NCI-H1417 treated with DMSO at 0.1 percent for 48 hours (cell line): ENCODE data around the gene PHF10.

Source experiments
- DNase-seq: peaks from one replicate; lab custom pipeline; 2025; lab: John Stamatoyannopoulos, UW

PHF10 gene

DNA sequence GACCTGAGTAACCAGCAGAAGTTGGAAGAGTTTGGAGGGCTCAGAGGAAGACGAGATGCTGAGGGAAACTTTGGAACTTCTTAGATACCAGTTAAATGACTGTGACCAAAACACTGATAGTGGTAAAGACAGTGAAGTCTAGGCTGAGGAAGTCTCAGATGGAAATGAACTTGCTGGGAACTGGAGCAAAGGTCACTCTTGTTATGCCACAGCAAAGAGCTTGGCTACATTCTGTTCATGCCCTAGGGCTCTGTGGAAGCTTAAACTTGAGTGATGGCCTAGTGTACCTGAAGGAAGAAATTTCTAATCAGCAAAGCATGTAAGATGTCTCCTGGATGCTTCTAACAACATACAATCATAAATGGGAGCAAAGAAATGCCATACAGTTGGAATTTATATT, 47.2 kb downstream of the PHF10 start:
- DNase-seq: no peak

DNA sequence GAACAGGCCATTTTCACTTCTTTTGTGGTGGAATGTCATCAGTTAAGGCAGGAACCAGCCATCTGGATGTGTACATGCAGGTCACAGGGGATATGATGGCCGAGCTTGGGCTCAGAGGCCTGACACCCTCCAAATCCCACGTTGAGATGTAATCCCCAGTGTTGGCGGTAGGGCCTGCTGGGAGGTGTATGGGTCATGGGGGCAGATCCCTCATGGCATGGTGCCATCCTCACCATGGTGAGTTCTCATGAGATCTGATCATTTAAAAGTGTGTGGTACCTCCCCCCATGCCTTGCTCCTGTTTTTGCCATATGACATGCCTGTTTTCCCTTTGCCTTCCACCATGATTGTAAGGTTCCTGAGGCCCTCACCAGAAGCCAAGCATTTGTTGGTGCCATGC, 49.3 kb downstream of the PHF10 start:
- no peak for DNase-seq

DNA sequence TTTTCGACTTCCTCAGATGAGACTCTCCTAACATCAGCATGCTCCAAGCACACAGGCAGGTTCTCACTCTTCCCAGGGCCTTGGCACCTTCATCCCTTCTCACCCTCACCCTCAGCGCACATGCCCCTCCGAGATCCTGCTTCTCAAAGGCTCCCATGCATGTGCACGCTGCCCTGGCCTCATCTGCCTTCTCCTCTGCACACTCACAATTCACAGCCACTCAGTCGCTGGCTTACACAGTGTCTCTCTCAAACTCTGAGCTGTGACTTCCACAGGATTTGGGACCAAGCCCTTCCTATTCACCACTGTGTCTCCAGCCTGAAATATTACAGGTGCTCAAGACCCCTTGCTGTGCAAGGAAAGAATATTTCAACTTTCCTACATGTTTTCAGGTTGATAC, 52.7 kb downstream of the PHF10 start:
- no peak for DNase-seq

DNA sequence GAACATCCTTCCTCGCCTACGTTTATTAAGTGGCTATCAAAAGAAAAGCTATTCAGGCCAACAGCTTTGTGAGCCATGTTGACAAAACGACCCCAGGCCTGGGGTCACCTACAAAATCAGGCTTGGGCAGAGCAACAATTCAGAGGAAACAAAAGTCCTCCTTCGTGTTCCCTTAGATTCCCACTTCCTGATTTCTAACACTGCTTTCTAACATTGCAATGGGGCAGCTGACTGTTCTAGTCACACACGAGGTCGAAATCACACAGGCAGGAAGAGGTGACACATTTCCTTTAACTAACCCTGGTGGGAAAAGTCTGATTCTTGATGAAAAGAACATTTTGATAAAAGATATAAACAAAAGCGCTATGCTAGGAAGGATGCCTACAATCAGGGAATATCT, 54.4 kb downstream of the PHF10 start:
- no peak for DNase-seq

DNA sequence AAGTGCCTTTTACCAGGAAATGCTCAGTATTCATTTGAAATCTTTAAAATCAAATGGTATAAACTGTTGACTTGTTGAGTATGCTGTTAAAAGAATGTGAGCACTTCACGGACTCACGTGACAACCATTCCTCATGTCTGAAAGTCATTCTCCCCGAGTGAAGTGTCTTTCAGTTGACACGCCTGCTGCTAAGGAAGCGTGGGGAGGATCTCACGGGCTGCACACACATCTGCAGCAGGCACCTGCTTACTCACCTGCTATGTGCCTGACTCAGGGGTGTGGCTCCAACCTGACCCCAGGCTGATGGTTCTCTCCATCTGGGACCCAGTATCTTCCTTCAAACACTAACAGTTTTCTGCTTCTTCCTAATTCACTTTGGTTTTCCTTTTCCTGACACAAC, 55.2 kb downstream of the PHF10 start:
- DNase-seq: no peak

DNA sequence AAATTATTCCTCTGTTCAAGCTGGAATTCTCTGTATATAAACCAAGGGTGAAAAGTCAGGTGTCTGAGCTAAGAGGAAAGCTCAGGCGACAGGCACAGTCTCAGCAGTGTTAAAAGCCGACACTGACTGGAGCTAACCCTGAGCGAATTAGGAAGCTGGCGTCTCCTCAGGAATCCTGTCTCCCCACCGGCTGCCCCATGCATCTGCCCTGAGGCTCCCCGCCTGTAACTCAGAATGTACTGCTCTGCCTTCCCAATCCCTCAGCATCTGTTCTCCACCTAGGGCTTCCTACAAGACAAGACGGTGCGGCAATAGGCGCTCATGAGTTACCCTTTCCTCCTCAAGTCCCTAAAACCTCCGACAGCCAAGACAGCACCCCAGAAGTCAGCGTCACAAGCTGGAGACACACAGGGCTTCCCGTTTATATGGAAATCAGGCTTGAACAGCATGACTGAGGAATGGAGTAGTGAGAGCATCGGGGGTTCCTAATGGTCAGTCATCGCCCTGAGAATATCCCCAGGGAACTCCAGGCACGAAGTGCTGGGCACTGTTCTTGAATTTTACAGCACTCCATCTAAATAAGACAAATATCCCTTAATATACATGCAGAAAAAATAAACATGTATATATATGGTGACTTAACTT, 56.0 kb downstream of the PHF10 start:
- no peak for DNase-seq

DNA sequence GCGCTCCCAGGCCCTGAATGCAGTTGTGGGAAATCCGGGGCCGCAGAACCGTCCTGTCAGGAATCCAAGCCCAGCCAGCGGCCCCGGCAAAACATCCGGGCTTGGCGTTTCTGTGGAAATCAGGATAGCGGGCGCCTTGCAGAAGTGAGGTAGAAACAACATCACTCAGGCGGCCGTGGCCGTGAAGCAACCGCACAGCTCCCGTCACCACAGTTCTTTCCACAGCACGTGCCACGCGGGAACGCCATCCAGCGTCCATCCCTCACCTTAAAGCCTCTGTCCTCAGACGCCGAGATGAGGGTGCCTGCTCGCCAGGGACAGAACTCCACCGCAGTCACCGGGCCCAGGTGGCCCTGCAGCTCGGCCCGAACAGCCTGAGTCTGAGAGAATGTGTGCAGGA, 56.6 kb downstream of the PHF10 start:
- DNase-seq: no peak

DNA sequence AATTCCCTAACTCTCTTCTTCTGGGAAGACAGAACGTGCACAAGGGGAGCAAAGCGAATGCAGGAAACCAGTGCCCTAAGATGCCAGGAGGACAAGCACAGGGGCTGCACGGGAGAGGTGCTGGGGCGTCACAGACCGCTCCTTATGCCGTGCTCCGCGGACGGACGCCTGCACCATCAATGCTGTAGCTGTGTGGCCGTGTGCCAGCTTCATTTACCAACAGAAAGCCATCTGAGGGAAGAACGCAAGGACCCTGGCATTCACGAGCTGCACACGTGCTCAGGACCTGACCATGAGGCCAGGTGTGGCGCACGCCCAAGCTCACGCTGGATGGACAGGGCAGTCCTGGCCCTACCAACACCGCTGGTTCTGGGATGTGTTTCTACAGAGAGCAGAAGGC, 57.9 kb downstream of the PHF10 start:
- DNase-seq: no peak

DNA sequence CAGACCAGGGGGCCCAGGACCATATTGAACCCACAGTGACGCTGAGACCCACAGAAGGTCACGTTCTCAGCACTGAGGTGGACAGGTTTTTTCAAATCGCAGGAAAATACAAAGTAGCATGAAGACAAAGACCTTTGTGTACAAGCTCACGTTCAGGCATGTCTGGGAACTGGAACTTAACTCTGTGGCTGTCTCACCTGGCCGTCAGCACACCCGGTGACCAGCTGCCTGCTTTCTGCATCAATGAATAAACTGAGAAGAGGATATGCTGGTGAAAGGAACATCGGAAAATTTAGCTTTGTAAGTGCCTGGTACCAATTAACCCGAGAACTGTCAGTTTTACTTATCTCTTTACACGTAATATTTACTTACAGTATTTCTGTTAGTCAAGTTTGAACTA, 59.0 kb downstream of the PHF10 start:
- DNase-seq: no peak

DNA sequence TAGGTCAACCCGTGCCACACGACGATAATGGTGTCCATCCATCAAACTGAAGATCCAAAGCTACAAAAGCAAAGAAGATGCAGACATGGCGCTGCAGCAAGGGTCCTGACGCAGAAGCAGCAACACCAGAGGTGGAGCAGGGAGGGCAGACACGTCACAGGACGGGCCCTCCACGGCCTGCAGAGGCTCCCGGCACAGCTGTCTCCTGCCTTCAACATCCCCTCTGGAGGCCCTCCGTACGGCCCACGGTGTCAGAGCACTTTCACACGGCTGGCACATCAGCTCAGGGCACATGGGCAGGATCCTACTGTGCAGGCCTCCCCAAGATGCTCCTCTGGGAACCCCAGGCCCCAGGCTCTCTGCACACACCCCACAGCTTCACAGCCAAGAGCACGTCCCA, 60.1 kb downstream of the PHF10 start:
- DNase-seq: no peak

DNA sequence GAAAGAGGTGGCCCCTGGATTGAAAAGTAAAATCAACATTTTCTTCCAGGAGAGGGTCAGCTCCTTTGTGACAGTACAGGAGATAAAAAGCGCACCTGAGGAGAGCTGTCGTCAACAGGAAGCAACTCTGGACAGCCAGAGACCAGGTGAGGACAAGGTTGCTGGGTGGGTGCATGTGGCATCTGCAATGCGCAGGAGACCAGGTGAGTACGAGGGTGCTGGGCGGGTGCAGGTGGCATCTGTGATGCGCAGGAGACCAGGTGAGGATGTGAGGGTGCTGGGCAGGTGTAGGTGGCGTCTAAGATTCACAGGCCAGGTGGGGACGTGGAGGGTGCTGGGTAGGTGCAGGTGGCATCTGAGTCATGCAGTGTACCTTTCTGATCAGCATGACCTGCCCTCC, 60.8 kb downstream of the PHF10 start:
- DNase-seq: no peak

DNA sequence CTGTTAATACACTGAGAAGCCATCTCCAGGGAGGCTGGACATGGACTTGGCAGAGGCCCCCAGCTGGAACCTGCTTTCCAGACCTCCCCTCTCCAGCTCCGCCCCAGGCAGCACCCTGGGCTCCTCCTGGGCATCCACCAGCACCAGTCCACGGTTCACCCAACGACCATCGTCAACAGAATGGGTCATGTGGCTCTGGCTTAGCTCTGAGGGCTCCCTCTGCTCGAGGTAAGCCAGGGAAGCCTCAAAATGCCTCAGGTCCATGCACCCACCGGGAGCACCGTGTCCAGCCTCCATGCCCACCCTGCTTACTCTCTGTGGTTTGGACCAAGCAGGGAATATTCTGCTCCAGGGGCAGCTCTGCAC, 62.9 kb downstream of the PHF10 start:
- no peak for DNase-seq

DNA sequence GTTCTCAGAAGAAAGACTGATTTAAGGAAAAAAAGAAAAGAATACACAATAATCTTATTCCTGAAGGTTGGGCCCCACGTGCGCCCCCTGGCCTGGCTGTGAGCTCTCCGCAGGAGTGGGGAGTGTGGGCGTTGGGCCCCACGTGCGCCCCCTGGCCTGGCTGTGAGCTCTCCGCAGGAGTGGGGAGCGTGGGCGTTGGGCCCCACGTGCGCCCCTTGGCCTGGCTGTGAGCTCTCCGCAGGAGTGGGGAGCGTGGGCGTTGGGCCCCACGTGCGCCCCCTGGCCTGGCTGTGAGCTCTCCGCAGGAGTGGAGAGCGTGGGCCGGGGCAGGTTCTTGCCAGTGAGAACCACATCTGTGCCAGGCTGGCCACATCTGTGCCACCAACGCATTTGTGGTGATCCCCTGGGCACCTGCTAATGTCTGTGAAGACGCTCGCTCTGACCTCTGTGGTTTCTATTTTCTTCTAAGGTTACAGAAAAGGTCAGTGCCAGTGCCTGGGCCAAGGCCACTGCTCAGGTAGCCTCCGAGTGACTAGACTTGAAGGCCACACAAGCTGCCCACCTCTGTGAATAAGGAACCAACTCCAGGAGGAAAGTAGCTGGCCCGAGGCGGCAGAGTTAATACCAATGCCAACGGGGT, 63.4 kb downstream of the PHF10 start:
- no peak for DNase-seq

DNA sequence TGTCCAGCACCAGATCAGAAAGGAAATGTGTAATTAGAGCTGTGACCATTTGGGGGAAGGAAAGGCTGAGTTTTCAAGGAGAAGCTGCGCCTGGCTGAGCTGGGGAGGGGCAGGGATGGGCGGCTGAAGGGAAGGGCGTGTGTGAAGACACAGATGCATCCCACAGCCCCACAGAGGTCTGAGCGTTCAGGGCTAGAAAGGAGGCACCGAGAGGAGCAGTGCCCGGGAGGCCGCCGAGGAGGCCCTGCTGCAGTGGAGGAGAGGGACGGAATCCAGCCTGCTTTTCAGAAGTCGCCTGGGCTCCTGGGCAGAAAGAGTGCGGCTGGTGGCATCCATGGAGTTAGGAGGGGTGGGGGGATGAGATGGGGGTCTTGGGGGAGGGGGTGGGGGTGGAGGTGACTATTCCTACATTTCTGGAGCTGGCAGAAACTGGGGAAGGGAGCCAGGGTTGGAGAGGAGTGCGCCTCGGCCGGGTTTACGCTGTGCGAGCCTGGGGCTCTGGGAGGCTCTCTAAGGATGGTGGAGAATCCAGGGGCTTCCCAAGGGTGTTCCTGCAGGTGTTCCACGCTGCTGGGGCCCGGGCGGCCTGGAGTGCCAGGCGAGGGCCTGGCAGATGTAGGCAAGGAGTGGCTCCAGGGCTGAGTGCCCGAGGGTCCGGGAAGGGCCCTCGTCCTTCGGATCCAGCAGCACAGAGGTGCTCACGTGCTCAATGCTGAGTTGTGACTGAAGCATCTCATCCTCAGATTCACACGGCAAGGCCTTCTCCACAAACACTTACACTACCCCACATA, 64.3 kb downstream of the PHF10 start:
- DNase-seq: no peak

DNA sequence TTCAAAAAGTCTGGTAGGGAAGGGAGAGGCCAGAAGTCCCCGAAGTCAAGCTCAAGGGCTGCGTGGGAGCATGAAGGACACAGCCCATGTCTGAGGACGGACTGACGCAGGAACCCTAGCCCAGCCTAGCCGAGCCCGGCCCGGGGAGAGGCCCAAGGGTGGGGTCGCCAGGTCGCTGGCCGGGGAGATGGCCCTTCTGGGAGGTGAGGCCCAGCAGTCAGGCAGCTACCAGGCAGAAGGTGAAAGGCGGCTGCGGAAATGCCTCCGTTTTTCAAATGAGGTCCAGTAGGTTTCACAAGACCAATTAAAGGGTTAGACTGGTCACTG, 67.1 kb downstream of the PHF10 start:
- DNase-seq: no peak

DNA sequence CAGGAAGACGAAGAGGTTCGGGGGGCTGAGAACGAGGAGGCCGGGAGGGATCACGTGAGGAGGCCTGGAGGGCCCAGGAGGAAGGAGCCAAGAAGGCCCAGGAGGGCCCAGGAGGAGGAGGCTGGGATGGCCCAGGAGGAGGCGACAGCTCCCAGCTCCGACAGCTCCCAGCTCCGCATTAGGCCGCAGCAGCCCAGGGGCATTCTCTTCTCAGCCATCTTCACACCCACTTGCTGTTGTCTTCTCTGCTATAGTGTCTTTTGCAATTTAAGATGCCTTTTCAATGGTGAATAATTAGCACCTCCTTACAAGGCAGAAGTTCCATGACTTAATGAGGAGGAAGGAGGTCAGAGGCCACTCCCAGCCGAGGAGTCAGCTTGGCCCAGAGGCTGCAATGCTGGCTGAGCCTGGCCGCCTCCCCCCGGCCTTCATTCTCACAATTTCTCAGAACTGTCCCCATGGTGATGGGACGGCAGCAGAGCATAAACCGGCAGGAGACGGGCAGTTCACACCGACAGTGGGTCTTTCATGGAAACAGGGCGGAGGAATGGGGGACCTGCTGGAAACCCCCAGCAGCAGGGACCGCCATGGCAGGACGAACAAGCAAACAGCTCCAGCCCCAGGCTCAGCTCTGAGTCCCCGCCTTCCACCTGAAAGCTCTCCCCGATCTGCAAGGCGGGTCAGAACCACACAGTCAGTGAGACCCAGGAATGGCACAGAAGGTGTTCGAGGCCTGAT, 67.6 kb downstream of the PHF10 start:
- DNase-seq: no peak

DNA sequence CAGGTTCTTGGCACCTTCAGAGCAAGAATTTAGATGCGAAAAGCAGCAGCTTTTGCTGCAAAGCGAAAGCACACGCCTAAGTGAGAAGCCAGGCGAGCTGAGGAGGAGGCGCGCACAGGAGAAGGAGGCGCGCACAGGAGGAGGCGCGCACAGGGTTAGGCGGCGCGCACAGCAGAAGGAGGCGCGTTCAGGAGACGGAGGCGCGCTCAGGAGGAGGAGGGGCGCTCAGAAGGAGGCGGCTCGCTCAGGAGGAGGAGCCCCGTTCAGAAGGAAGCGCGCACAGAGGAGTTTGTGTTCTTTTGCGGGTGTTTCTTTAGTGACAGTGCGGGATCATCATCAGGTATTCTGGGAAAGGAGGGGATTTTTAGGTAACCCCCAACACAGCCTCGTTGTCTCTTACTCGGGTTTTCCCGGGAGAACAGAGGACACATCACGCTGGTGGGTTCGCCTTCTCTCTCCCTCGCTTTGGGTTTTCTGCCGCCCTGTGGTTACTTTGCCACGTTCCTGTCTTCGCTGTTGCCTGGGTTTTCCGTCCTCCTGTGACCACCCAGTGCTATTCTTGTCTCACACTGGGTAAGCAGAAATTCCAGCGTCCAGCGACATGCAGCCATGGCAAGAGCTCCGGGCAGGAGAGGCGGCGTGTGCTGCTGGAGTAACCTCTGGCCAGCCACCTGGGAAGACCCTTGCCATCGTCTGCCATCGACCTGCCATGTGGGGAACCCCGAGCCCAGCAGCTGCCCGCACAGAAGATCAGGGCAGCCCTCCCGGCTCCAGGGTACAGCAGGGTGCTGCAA, 69.5 kb downstream of the PHF10 start:
- DNase-seq: no peak
